KMS-11 (cell line): ENCODE results near the gene ZNF80.

Experiments
- H2AFZ ChIP-seq: fragments of 200-600 bp; sonication (generic); 2 replicates; pipeline ENCODE4 v1.6.1; 2016; ENCODE audit warnings: antibody characterized with exemption, mixed run types, low read depth
- H3K27ac ChIP-seq: fragments of 200-600 bp; sonication (generic); 2 replicates; pipeline ENCODE4 v1.6.1; 2016; ENCODE audit warnings: mild to moderate bottlenecking, mixed run types
- H3K27me3 ChIP-seq: fragments of 200-600 bp; sonication (generic); 2 replicates; pipeline ENCODE4 v1.6.1; 2017; ENCODE audit warnings: mild to moderate bottlenecking, low read depth, mixed run types, moderate library complexity; ENCODE audit not compliant: insufficient read depth
- H3K36me3 ChIP-seq: fragments of 200-600 bp; sonication (generic); 2 replicates; pipeline ENCODE4 v1.6.1; 2017; ENCODE audit warnings: mild to moderate bottlenecking, mixed run types; ENCODE audit not compliant: insufficient read depth
- H3K4me1 ChIP-seq: fragments of 200-600 bp; sonication (generic); 2 replicates; pipeline ENCODE4 v1.6.1; 2016; ENCODE audit warnings: mild to moderate bottlenecking, low read depth, mixed run types; ENCODE audit not compliant: poor library complexity, severe bottlenecking
- H3K4me2 ChIP-seq: fragments of 200-600 bp; sonication (generic); 2 replicates; pipeline ENCODE4 v1.7.0; 2016; ENCODE audit warnings: mild to moderate bottlenecking, mixed run types
- H3K4me3 ChIP-seq: fragments of 200-600 bp; sonication (generic); IDR thresholded peaks from 2 replicates; pipeline ENCODE4 v1.6.1; 2017; ENCODE audit warnings: low read depth, low read length, mixed read lengths; ENCODE audit not compliant: insufficient read depth
- H3K79me2 ChIP-seq: fragments of 200-600 bp; sonication (generic); 2 replicates; pipeline ENCODE4 v1.6.1; 2016; ENCODE audit warnings: low read depth, mixed run types; ENCODE audit not compliant: insufficient read depth
- H3K9ac ChIP-seq: fragments of 200-600 bp; sonication (generic); 2 replicates; pipeline ENCODE4 v1.6.1; 2016; ENCODE audit warnings: mild to moderate bottlenecking, mixed run types
- H4K20me1 ChIP-seq: fragments of 200-600 bp; sonication (generic); 2 replicates; pipeline ENCODE4 v1.6.1; 2016; ENCODE audit warnings: mild to moderate bottlenecking, mixed run types; ENCODE audit not compliant: insufficient read depth
- TF ChIP-seq, protein P1 (sequence below): fragments of 200-600 bp; sonication (generic); conservative IDR thresholded peaks from 2 replicates; pipeline ENCODE4 v1.6.1; 2017; ENCODE audit warnings: low read depth, mild to moderate bottlenecking, antibody characterized with exemption, low read length, moderate library complexity, mixed read lengths

Gene ZNF80

DNA sequence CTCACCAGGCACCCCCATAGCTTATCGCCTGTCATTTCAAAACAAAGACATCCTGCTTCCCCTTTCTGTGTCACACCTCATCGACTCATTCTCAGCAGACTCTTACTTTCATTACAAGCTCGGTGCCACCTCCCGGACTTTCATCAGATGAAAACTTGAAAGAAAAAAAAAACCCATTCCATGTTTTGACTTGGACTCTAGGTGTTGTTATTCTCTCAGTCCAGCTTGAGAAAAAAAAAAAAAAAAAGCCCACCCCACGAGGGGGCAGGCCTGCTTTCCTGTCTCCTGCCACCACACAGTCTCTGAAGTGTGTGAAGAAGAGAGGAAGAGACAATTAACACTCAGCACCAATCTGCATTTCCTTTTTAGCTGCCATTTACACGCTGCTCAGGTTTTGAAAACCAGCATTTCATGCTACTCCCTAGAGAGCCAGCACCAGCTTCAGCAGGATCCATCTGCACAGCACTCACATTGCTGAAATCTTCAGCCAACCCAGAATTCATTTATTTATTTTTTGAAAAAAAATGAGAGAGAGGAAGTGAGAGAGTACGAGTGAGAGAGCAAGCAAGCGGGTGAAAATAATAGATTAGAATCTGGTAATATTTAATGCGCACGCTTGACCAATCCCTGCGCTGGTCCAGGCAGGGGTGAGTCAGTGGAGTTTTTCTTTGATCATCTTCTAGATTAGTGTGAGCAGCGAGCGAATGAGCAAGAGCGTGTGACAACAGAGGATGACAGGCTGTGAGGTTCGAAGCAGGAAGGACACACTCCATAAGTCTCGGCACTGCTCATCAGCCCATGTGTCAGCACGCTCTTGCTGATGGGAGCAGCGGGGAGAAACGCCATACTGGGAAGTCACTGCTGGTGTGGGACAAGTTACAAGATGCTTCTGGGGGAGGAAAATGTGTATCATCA is 23.5 kb downstream of the ZNF80 start:
- Histone ChIP-seq H3K36me3 (no peaks in the 10 kb centered on the region), H3K27me3 (no peaks in the 10 kb centered on the region), H3K27ac (no peak overlapping the region), H3K4me1 (no peaks in the 10 kb centered on the region), H3K9ac (no peak overlapping the region), H4K20me1 (no peaks in the 10 kb centered on the region), H3K4me2 (no peak overlapping the region), H2AFZ (no peak overlapping the region), H3K4me3 (no peak overlapping the region), H3K79me2 (no peaks in the 10 kb centered on the region)
- TF ChIP-seq, protein P1, sequence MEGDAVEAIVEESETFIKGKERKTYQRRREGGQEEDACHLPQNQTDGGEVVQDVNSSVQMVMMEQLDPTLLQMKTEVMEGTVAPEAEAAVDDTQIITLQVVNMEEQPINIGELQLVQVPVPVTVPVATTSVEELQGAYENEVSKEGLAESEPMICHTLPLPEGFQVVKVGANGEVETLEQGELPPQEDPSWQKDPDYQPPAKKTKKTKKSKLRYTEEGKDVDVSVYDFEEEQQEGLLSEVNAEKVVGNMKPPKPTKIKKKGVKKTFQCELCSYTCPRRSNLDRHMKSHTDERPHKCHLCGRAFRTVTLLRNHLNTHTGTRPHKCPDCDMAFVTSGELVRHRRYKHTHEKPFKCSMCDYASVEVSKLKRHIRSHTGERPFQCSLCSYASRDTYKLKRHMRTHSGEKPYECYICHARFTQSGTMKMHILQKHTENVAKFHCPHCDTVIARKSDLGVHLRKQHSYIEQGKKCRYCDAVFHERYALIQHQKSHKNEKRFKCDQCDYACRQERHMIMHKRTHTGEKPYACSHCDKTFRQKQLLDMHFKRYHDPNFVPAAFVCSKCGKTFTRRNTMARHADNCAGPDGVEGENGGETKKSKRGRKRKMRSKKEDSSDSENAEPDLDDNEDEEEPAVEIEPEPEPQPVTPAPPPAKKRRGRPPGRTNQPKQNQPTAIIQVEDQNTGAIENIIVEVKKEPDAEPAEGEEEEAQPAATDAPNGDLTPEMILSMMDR: no peak

DNA sequence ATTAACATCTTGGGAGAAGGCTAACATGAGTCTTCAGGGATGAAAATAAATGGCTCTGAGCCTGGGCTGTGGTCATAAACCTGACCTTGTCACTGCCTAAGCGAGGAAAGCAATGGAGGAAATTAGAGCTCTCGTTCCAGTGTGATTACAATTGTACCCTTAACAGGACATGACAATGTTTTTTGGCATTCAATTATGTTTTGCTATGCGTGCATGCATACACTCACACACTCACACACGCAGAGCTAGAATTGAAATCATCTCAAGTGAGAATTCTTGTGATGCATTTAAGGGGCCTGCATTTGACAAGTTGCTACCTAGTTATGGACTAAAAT is 24.1 kb downstream of the ZNF80 start:
- no peak overlapping the region for H3K4me2 ChIP-seq
- H3K27ac ChIP-seq: no peak overlapping the region
- no peak overlapping the region for H2AFZ ChIP-seq
- no peaks in the 10 kb centered on the region for H3K27me3 ChIP-seq
- H3K4me1 ChIP-seq: no peaks in the 10 kb centered on the region
- H3K36me3 ChIP-seq: no peaks in the 10 kb centered on the region
- TF ChIP-seq, protein P1: no peak
- H3K4me3 ChIP-seq: no peak overlapping the region
- no peaks in the 10 kb centered on the region for H3K79me2 ChIP-seq
- no peak overlapping the region for H3K9ac ChIP-seq
- no peaks in the 10 kb centered on the region for H4K20me1 ChIP-seq

DNA sequence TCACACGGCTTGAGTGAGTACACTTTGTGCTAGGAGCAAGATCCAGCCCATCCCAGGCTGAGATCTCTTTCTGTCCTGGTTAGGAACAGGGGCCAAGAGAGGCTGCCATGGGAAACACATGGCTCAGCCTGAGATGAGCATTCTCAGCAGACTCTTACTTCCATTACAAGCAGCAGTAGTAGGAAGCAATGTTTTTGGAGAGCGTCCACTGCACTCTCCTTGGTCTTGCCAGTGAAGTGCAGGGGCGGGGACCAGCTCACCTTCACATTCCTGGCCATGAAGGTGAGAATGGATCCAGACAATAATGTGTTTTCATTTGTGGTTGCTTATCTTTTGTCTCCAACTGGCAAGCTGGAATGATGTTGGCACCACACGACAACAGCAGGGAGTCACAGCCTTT is 24.7 kb downstream of the ZNF80 start:
- TF ChIP-seq, protein P1: no peak
- Histone ChIP-seq H3K27ac (no peak overlapping the region), H3K9ac (no peak overlapping the region), H3K36me3 (no peaks in the 10 kb centered on the region), H3K4me2 (no peak overlapping the region), H3K4me1 (no peaks in the 10 kb centered on the region), H4K20me1 (no peaks in the 10 kb centered on the region), H3K27me3 (no peaks in the 10 kb centered on the region), H3K4me3 (no peak overlapping the region), H3K79me2 (no peaks in the 10 kb centered on the region), H2AFZ (no peak overlapping the region)

DNA sequence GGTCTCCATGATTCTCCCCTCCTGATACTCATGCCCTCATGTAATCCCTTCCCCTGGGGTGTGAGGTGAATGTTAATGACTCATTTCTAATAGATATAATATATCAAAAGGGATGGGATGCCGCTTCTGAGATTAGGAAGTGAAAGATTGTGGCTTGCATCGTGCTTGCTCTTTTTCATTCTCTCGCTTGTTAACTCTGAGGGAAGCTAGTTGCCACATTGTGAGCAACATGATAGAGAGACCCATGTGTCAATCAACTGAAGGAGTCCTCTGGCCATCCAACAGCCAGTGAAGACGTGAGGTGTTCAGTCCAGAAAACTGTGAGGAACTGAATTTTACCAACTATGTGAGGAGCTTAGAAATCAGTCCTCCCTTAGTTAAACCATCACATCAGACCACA is 29.6 kb downstream of the ZNF80 start:
- Histone ChIP-seq H3K27ac (no peak overlapping the region), H3K79me2 (no peaks in the 10 kb centered on the region), H2AFZ (no peak overlapping the region), H4K20me1 (no peaks in the 10 kb centered on the region), H3K4me2 (no peak overlapping the region), H3K9ac (no peak overlapping the region), H3K27me3 (no peaks in the 10 kb centered on the region), H3K4me3 (no peak overlapping the region), H3K36me3 (no peaks in the 10 kb centered on the region), H3K4me1 (no peaks in the 10 kb centered on the region)
- TF ChIP-seq, protein P1: no peak
